Measurements from ENCODE around the gene GJC1.
A peak's percentile ranks its signal among the peaks of the same experiment; 100 is the strongest.

The GJC1 gene

GRCh38 chr17:44749076-44749979, 80.8 kb downstream of the GJC1 start:
- H3K36me3 ChIP-seq (ENCODE audit: low read depth): peaks cover 16% of the 10 kb centered on the region
- no peak overlapping the region for H3K27ac ChIP-seq (ENCODE audit: poor library complexity, severe bottlenecking)
- no peak for TF ChIP-seq CTCF (IDR thresholded peaks at IDR 0.05; ENCODE audit: poor library complexity, severe bottlenecking)
- H3K27me3 ChIP-seq (ENCODE audit: insufficient read depth, poor library complexity, severe bottlenecking): no peaks in the 10 kb centered on the region
- DNase-seq (ENCODE audit: low spot score) (peak; percentile 60), ATAC-seq (ENCODE audit: low read depth) (no peak; the same call in 2 of the 3 replicates)
- H3K4me3 ChIP-seq (ENCODE audit: severe bottlenecking): no peak overlapping the region
- H3K4me1 ChIP-seq (ENCODE audit: insufficient read depth, poor library complexity, severe bottlenecking): no peaks in the 10 kb centered on the region
- no peaks in the 10 kb centered on the region for H3K9me3 ChIP-seq (ENCODE audit: severe bottlenecking)

Data from RWPE2 (cell line).